ENCODE results near the gene FOXP1. TPM values are rescaled to one million over a fixed set of nuclear protein-coding genes. Genes with fewer than 3 reads are reported as not detected.

The FOXP1 gene
- total RNA-seq, 2 experiments from 2014 or later: 116 to 131 TPM

GRCh38 chr3:71047616-71048531, 535.7 kb downstream of the FOXP1 start:
- no peak for DNase-seq
- peaks cover 91% of the 10 kb centered on the region for H3K4me1 Mint-ChIP-seq
- ChIA-PET POLR2A (no interaction called here), CTCF (interaction anchor here (0.7 to 1.3 kb wide), 2 partner anchors 9 to 415 kb away, joined by 3 to 4 read pairs; no protein-coding TSS in a partner anchor)
- peaks cover 90% of the 10 kb centered on the region for H3K36me3 Mint-ChIP-seq (ENCODE audit: low read depth)
- H3K27ac Mint-ChIP-seq: peak overlapping the region; percentile 39
- H3K9me3 Mint-ChIP-seq: no peaks in the 10 kb centered on the region
- H3K4me3 Mint-ChIP-seq: no peak overlapping the region
- no peaks in the 10 kb centered on the region for H3K27me3 Mint-ChIP-seq

- no peaks in the 10 kb centered on the region for H3K27me3 Mint-ChIP-seq
- no peak overlapping the region for H3K4me3 Mint-ChIP-seq
- CTCF ChIA-PET: interaction anchor here (1.3 kb wide), 1 partner anchor 10 kb away, joined by 3 read pairs; no protein-coding TSS in a partner anchor
Measured at GRCh38 chr3:71046791-71047190, 536.7 kb downstream of the FOXP1 start.

GRCh38 chr3:71045917-71046282, 537.6 kb downstream of the FOXP1 start:
- no peaks in the 10 kb centered on the region for H3K9me3 Mint-ChIP-seq
- no peaks in the 10 kb centered on the region for H3K27me3 Mint-ChIP-seq
- peak overlapping the region; percentile 82 for H3K27ac Mint-ChIP-seq
- CTCF ChIA-PET: no interaction called here
- DNase-seq: peak; percentile 33
- H3K4me1 Mint-ChIP-seq: peaks cover 83% of the 10 kb centered on the region
- no peak overlapping the region for H3K4me3 Mint-ChIP-seq
- H3K36me3 Mint-ChIP-seq (ENCODE audit: low read depth): peaks cover 85% of the 10 kb centered on the region
- POLR2A ChIA-PET: no interaction called here

More at GRCh38 chr3:71046791-71047190, 536.7 kb downstream of the FOXP1 start:
- DNase-seq: no peak
- Mint-ChIP-seq H3K36me3 (ENCODE audit: low read depth) (peaks cover 86% of the 10 kb centered on the region), H3K27ac (no peak overlapping the region), H3K9me3 (no peaks in the 10 kb centered on the region), H3K4me1 (peaks cover 85% of the 10 kb centered on the region)
- POLR2A ChIA-PET: no interaction called here

GRCh38 chr3:71045212-71045916, 538.2 kb downstream of the FOXP1 start:
- DNase-seq: no peak
- no peaks in the 10 kb centered on the region for H3K9me3 Mint-ChIP-seq
- ChIA-PET POLR2A (no interaction called here), CTCF (no interaction called here)
- H3K36me3 Mint-ChIP-seq (ENCODE audit: low read depth): peaks cover 86% of the 10 kb centered on the region
- no peak overlapping the region for H3K4me3 Mint-ChIP-seq
- peak overlapping the region; percentile 82 for H3K27ac Mint-ChIP-seq
- H3K27me3 Mint-ChIP-seq: no peaks in the 10 kb centered on the region
- H3K4me1 Mint-ChIP-seq: peaks cover 83% of the 10 kb centered on the region

GRCh38 chr3:71042759-71043158, 540.8 kb downstream of the FOXP1 start:
- CTCF ChIA-PET: no interaction called here
- H3K9me3 Mint-ChIP-seq: no peaks in the 10 kb centered on the region
- peaks cover 75% of the 10 kb centered on the region for H3K36me3 Mint-ChIP-seq (ENCODE audit: low read depth)
- no peak overlapping the region for H3K27ac Mint-ChIP-seq
- no peak for DNase-seq
- POLR2A ChIA-PET: no interaction called here
- no peak overlapping the region for H3K4me3 Mint-ChIP-seq
- H3K4me1 Mint-ChIP-seq: peaks cover 73% of the 10 kb centered on the region
- no peaks in the 10 kb centered on the region for H3K27me3 Mint-ChIP-seq

DNA sequence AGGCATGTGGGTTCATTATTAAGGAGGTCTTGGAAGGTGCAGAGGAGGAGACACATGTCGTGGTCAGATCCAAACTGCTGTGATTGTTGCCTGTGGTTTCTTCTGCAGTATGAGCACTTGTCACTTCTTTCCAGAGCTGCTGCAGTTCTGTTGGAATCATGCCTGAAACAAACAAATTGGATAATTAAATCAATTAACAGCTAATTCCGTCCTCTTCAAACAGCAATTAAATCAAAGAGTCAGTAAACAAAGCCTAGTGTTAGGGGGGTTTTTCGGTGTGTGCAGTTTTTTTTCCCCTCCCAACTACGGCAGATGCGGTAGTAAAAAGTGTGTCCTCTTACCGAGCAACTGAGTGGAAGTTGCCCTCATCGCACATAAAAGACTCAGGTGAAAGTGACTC, 542.2 kb downstream of the FOXP1 start:
- ChIA-PET POLR2A (no interaction called here), CTCF (interaction anchor here (0.7 kb wide), 1 partner anchor 133 kb away, joined by 3 read pairs; no protein-coding TSS in a partner anchor)
- H3K36me3 Mint-ChIP-seq (ENCODE audit: low read depth): peaks cover 74% of the 10 kb centered on the region
- H3K9me3 Mint-ChIP-seq: no peaks in the 10 kb centered on the region
- DNase-seq: no peak
- peaks cover 66% of the 10 kb centered on the region for H3K4me1 Mint-ChIP-seq
- H3K27me3 Mint-ChIP-seq: no peaks in the 10 kb centered on the region
- peak overlapping the region; percentile 11 for H3K27ac Mint-ChIP-seq
- H3K4me3 Mint-ChIP-seq: no peak overlapping the region

DNA sequence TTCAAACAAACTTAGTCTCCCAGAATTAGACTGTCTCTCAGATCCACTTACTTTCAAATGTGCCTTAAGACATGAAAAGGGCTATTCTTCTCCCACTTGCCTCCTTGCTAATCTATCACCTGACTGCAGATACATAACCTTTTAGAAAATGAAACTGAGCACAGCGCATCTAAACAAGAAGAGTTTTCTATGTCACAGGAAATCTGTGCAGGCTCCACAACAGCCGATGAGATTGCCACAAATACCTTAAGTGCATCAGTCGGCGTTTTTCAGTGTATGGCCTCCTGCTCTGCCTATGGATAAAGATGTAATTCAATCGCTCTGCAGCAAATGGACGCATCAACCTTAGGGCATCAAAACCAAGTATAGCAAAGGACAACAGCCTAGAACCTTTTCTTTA, 544.2 kb downstream of the FOXP1 start:
- peak overlapping the region; percentile 86 for H3K27ac Mint-ChIP-seq
- no peaks in the 10 kb centered on the region for H3K27me3 Mint-ChIP-seq
- peaks cover 52% of the 10 kb centered on the region for H3K4me1 Mint-ChIP-seq
- H3K9me3 Mint-ChIP-seq: no peaks in the 10 kb centered on the region
- POLR2A ChIA-PET: no interaction called here
- CTCF ChIA-PET: interaction anchor here (0.6 kb wide), 2 partner anchors 25 to 36 kb away, joined by 3 to 5 read pairs; no protein-coding TSS in a partner anchor
- H3K36me3 Mint-ChIP-seq (ENCODE audit: low read depth): peaks cover 67% of the 10 kb centered on the region
- peak; percentile 53 for DNase-seq
- H3K4me3 Mint-ChIP-seq: peak overlapping the region; percentile 2

DNA sequence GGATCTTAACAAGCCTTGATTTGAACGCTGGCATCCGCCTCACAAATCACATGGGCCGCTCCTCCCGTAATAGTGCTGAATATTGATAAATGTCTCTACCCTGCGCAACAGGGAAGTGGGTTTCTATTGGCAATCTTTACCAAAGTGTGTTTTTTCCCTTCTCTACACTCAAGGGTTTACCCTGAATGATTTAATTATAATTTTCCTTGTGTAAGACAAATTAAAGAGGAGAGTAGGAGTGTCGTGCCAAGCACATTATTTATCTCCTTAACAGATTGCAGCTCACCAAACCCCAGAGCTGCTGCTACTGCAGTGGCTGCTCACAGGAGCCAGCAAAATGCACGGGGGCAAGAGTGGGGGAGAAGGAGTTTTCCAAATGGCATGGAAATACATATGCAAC, 545.8 kb downstream of the FOXP1 start:
- H3K27ac Mint-ChIP-seq: no peak overlapping the region
- ChIA-PET CTCF (interaction anchor here (0.6 to 1.2 kb wide), 4 partner anchors 10 to 178 kb away, joined by 3 to 7 read pairs (median 4); no protein-coding TSS in a partner anchor), POLR2A (no interaction called here)
- H3K9me3 Mint-ChIP-seq: no peaks in the 10 kb centered on the region
- H3K27me3 Mint-ChIP-seq: no peaks in the 10 kb centered on the region
- no peak overlapping the region for H3K4me3 Mint-ChIP-seq
- peaks cover 58% of the 10 kb centered on the region for H3K4me1 Mint-ChIP-seq
- DNase-seq: no peak
- H3K36me3 Mint-ChIP-seq (ENCODE audit: low read depth): peaks cover 69% of the 10 kb centered on the region

- H3K36me3 Mint-ChIP-seq (ENCODE audit: low read depth): peaks cover 74% of the 10 kb centered on the region
- no peak overlapping the region for H3K4me3 Mint-ChIP-seq
- H3K9me3 Mint-ChIP-seq: no peaks in the 10 kb centered on the region
- no peaks in the 10 kb centered on the region for H3K27me3 Mint-ChIP-seq
- H3K27ac Mint-ChIP-seq: no peak overlapping the region
- ChIA-PET POLR2A (no interaction called here), CTCF (interaction anchor here (1.0 to 1.3 kb wide), 2 partner anchors 24 to 26 kb away, joined by 3 read pairs; no protein-coding TSS in a partner anchor)
- no peak for DNase-seq
- H3K4me1 Mint-ChIP-seq: peaks cover 64% of the 10 kb centered on the region
Measured at GRCh38 chr3:71035886-71036285, 547.6 kb downstream of the FOXP1 start.

DNA sequence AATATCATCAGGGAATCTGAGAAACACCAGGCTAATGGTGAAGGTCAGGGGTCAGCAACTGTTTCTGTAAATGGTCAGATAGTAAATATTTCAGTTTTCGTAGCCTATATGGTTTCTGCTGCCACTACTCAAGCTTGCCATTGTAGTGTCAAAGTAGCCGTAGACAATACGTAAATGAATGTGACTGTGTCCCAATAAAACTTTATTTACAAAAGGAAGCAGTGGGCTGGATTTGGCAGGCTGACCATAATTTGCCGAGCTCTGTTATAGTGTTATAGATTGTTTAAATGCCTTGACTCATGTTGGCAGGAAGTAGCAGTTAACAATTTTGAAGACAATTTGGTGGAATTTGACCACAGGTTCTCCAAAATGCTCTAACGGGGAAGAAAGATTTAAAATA, 548.2 kb downstream of the FOXP1 start:
- peaks cover 74% of the 10 kb centered on the region for H3K36me3 Mint-ChIP-seq (ENCODE audit: low read depth)

DNA sequence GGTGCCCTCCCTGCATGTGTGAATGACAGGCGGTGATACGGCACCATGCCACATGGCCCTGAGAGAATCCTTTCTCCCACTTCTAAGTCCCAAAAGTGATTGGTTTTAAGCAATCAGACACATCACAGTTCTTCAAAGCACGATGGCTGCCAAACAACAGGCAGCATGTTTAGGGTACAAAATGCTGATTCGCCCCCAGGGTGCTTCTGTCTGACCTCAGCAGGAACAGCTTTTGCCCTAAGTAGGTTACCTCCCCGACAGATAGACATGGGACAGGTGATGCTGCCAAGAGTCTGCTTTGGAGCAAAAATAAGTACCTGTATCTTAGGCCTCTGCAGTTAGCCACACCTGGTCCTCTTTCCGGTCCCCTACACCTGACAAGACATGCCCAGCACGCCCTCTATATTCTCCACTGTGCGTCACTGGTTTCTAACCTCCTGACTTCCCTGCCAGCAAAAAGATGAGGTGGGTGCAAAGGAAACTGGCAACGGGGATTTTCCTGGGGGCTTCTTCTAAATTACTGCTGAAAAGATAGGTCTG, 549.8 kb downstream of the FOXP1 start:
- no peak for DNase-seq
- no peak overlapping the region for H3K4me3 Mint-ChIP-seq
- H3K27ac Mint-ChIP-seq: no peak overlapping the region
- peaks cover 74% of the 10 kb centered on the region for H3K36me3 Mint-ChIP-seq (ENCODE audit: low read depth)
- H3K27me3 Mint-ChIP-seq: no peaks in the 10 kb centered on the region
- POLR2A ChIA-PET: interaction anchor here (0.5 kb wide), 1 partner anchor 30 kb away, joined by 3 read pairs; no protein-coding TSS in a partner anchor
- H3K9me3 Mint-ChIP-seq: no peaks in the 10 kb centered on the region
- CTCF ChIA-PET: no interaction called here
- peaks cover 52% of the 10 kb centered on the region for H3K4me1 Mint-ChIP-seq

More for the DNA sequence above, 548.2 kb downstream of the FOXP1 start:
- ChIA-PET CTCF (interaction anchor here (1.0 to 1.3 kb wide), 2 partner anchors 25 to 27 kb away, joined by 3 read pairs; no protein-coding TSS in a partner anchor), POLR2A (no interaction called here)
- Mint-ChIP-seq H3K9me3 (no peaks in the 10 kb centered on the region), H3K27me3 (no peaks in the 10 kb centered on the region), H3K27ac (no peak overlapping the region), H3K4me1 (peaks cover 62% of the 10 kb centered on the region), H3K4me3 (no peak overlapping the region)
- DNase-seq: no peak

DNA sequence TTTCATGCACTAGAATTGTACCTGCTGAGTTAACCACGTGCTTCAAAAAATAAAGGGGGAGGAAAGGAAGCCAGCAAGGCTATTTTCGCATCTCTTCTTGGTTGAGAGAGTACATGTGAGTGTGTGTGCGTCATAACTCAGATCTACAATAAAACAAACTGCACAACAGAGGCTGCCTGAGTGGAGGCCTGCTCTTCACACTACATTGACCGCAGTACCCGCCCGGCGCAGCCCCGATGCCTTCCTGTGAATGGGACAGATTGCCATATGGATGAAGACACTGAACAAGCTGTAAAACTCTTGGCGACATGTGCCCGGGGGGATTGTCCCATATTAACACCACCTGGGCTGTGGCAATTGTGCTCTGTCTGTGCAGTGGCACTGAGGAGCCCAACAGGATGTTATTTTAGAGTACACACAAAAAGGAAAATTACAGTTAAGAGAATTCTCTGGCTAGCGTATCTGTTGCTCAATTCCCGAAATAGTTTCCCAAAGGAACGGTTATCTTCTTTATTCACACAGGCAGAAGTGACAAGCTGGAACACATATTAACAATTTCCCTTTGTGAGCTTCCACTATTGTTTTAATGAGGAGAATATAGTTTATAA, 551.5 kb downstream of the FOXP1 start:
- POLR2A ChIA-PET: no interaction called here
- Mint-ChIP-seq H3K4me3 (no peak overlapping the region), H3K36me3 (ENCODE audit: low read depth) (peaks cover 75% of the 10 kb centered on the region), H3K27me3 (no peaks in the 10 kb centered on the region), H3K4me1 (peaks cover 52% of the 10 kb centered on the region), H3K27ac (no peak overlapping the region), H3K9me3 (no peaks in the 10 kb centered on the region)
- DNase-seq: no peak
- CTCF ChIA-PET: no interaction called here

Data from activated CD4-positive, alpha-beta T cell treated with anti-CD3 and anti-CD28 coated beads, Interleukin-2, amount 10 ng/mL, durations not matched to agents 7 days and 5 days (primary cell).